PC-3 (cell line): ENCODE data around the gene ASAP3. TPM values are rescaled to one million over a fixed set of nuclear protein-coding genes. Genes with fewer than 3 reads are reported as not detected.
"Not testable (repeated sequence)": the region's sequence is repeated elsewhere in the genome, so short reads cannot be mapped to it uniquely, and the experiment has no call there.

ENCODE experiments used
- ATAC-seq: fragments of 200-7000 bp; cut with Tn5 transposase; 2 replicates; pipeline ENCODE4 v1.9.1; 2020; ENCODE audit warnings: mild to moderate bottlenecking, moderate library complexity
- BruUV-seq: library from RNA; stranded (reverse); fragments of 400-500 nt; replicated peaks from 2 replicates; lab custom pipeline; 2021; lab: Mats Ljungman, UMichigan
- CTCF ChIA-PET: fragments of 300-600 bp; sonication (Branson Sonifier 250); formaldehyde crosslinking; loops from one replicate; lab custom pipeline; 2022; ENCODE audit warnings: antibody characterized with exemption; lab: Charles Lee
- POLR2A ChIA-PET: fragments of 300-600 bp; sonication (Branson Sonifier 250); formaldehyde crosslinking; loops from one replicate; lab custom pipeline; 2022; ENCODE audit warnings: antibody characterized with exemption; ENCODE audit not compliant: unreplicated experiment; lab: Charles Lee
- DNase-seq: peaks from one replicate; pipeline ENCODE4 v3.0.0-alpha.2; 2015
- H2AFZ ChIP-seq: fragments of 300-600 bp; sonication (generic); 2 replicates; pipeline ENCODE4 v1.6.0; 2016; ENCODE audit warnings: antibody characterized with exemption, low read length
- H3F3A ChIP-seq: fragments of 300-600 bp; sonication (generic); one replicate; pipeline ENCODE4 v1.6.0; 2017; ENCODE audit warnings: antibody characterized with exemption, low read length, control low read depth, mild to moderate bottlenecking; ENCODE audit not compliant: unreplicated experiment
- H3K27ac ChIP-seq: fragments of 300-600 bp; sonication (generic); 2 replicates; pipeline ENCODE4 v1.5.1; 2016; ENCODE audit warnings: mild to moderate bottlenecking, low read length
- H3K27me3 ChIP-seq: fragments of 300-600 bp; sonication (generic); 2 replicates; pipeline ENCODE4 v1.6.1; 2016; ENCODE audit warnings: low read length, mixed read lengths
- H3K36me3 ChIP-seq: fragments of 300-600 bp; sonication (generic); 2 replicates; pipeline ENCODE4 v1.6.1; 2016; ENCODE audit warnings: low read depth, mixed run types, low read length, mixed read lengths
- H3K4me1 ChIP-seq: fragments of 300-600 bp; sonication (generic); 2 replicates; pipeline ENCODE4 v1.5.1; 2016; ENCODE audit warnings: low read length; ENCODE audit not compliant: insufficient read depth
- H3K4me2 ChIP-seq: fragments of 300-600 bp; sonication (generic); 2 replicates; pipeline ENCODE4 v1.6.0; 2016; ENCODE audit warnings: low read length
- H3K4me3 ChIP-seq: fragments of 300-600 bp; sonication (generic); 2 replicates; pipeline ENCODE4 v1.5.1; 2016; ENCODE audit warnings: mild to moderate bottlenecking, low read length, mixed read lengths
- H3K79me2 ChIP-seq: fragments of 300-600 bp; sonication (generic); 2 replicates; pipeline ENCODE4 v1.6.1; 2017; ENCODE audit warnings: low read length, mixed read lengths
- H3K9ac ChIP-seq: fragments of 300-600 bp; sonication (generic); 2 replicates; pipeline ENCODE4 v1.6.0; 2016; ENCODE audit warnings: mild to moderate bottlenecking, low read length
- H3K9me2 ChIP-seq: fragments of 300-600 bp; sonication (generic); replicated peaks from 2 replicates; pipeline ENCODE4 v1.6.1; 2016; ENCODE audit warnings: mixed run types, low read length, mixed read lengths
- H3K9me3 ChIP-seq: fragments of 300-600 bp; sonication (generic); 2 replicates; pipeline ENCODE4 v1.6.1; 2016; ENCODE audit warnings: low read length, mixed read lengths
- H4K20me1 ChIP-seq: fragments of 300-600 bp; sonication (generic); 2 replicates; pipeline ENCODE4 v1.6.1; 2016; ENCODE audit warnings: low read length, mixed read lengths
- EZH2 ChIP-seq: fragments of 300-600 bp; sonication (generic); IDR thresholded peaks from one replicate; pipeline ENCODE4 v1.6.1; 2017; ENCODE audit warnings: antibody characterized with exemption, mild to moderate bottlenecking, low read length; ENCODE audit not compliant: unreplicated experiment
- EZH2phosphoT487 ChIP-seq: fragments of 300-600 bp; sonication (generic); IDR thresholded peaks from 2 replicates; pipeline ENCODE4 v1.6.1; 2018; ENCODE audit warnings: mild to moderate bottlenecking, antibody characterized with exemption, low read length, borderline replicate concordance
- intact Hi-C: fragments of 100-400 bp; cut with micrococcal nuclease; formaldehyde crosslinking; loops from 2 replicates; pipeline ENCODE4 v1.9.0; 2023
- total RNA-seq: library from RNA; depleted of rRNA; stranded (reverse); fragments of >200 nt; gene quantifications from 2 replicates; pipeline ENCODE4 v1.2.3, GENCODE V29; 2014; rRNA removed
- TF ChIP-seq, protein P1 (sequence below): fragments of 300-600 bp; sonication (generic); conservative IDR thresholded peaks from 2 replicates; pipeline ENCODE4 v1.5.1; 2017; ENCODE audit warnings: antibody characterized with exemption, low read depth, mild to moderate bottlenecking, low read length

The ASAP3 gene
- total RNA-seq, 1 experiment from 2014 or later: 12.8 TPM

DNA sequence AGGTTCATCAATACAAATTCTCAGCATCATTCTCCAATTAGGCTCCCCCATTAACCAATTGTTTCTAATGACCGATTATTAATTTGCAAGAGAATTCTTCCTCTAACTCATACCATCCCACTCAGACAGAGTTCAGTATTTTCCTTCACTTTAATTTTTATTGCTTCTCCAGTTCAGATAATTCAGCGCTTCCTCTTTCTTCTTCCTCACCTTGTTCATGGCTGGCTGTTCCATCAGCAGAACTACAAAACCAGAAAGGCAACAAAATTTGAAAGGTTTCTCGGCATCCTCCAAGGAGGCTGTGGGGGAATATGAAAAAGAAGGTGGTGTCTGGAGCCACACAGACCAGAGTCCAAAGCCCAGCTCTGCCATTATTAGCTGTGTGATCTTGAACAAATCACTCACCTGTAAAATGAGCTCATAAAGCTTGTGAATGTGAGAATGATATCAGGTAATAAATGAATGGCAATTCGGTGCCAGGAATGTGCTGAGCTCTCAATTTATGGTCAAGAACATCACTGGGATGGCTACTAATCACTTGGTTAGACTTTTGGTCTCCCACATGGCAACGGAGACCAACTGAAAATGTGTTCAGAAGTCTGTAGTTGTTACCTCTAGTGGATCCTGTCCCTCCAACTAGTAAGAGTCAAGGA, 102.6 kb downstream of the ASAP3 start:
- Histone ChIP-seq H3F3A (no peaks in the 10 kb centered on the region), H3K4me2 (no peak overlapping the region), H3K4me3 (no peak overlapping the region), H3K9me3 (no peaks in the 10 kb centered on the region), H3K27me3 (no peaks in the 10 kb centered on the region), H3K4me1 (peaks cover 30% of the 10 kb centered on the region), H3K27ac (no peak overlapping the region), H2AFZ (no peak overlapping the region), H3K9ac (no peak overlapping the region), H3K9me2 (no peaks in the 10 kb centered on the region), H3K36me3 (no peaks in the 10 kb centered on the region), H4K20me1 (no peaks in the 10 kb centered on the region), H3K79me2 (no peaks in the 10 kb centered on the region)
- DNase-seq (no peak), ATAC-seq (no peak)
- ChIA-PET POLR2A (interaction anchor here (0.6 kb wide), 1 partner anchor 12 kb away, joined by 5 read pairs; the partner anchor contains the start of gene ZNF436), CTCF (no interaction called here)
- BruUV-seq: no TSS peak
- intact Hi-C loops: no loop called here
- no peak for TF ChIP-seq EZH2phosphoT487
- TF ChIP-seq, protein P1, sequence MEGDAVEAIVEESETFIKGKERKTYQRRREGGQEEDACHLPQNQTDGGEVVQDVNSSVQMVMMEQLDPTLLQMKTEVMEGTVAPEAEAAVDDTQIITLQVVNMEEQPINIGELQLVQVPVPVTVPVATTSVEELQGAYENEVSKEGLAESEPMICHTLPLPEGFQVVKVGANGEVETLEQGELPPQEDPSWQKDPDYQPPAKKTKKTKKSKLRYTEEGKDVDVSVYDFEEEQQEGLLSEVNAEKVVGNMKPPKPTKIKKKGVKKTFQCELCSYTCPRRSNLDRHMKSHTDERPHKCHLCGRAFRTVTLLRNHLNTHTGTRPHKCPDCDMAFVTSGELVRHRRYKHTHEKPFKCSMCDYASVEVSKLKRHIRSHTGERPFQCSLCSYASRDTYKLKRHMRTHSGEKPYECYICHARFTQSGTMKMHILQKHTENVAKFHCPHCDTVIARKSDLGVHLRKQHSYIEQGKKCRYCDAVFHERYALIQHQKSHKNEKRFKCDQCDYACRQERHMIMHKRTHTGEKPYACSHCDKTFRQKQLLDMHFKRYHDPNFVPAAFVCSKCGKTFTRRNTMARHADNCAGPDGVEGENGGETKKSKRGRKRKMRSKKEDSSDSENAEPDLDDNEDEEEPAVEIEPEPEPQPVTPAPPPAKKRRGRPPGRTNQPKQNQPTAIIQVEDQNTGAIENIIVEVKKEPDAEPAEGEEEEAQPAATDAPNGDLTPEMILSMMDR: no peak
- no peak for TF ChIP-seq EZH2

DNA sequence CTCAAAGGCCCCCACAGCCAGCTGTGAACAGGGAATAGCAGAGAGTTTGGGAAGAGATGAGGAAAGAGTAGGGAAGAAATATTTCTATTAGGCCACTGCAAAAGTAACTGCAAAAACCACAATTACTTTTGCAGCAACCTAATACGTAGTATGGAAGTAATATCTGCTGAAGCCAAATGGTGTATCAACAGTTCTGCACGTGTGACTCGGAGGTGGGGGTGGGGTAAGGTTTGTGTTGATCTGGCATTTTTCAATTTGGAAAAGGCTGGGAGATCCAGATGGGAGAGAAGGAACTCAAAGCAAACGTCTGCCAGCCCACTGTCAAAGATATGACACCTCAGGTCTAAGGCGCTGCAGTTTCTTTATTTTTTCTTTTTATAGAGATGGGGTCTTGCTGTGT, 103.3 kb downstream of the ASAP3 start:
- Histone ChIP-seq H3K36me3 (no peaks in the 10 kb centered on the region), H3K9ac (no peak overlapping the region), H3F3A (no peaks in the 10 kb centered on the region), H3K4me2 (no peak overlapping the region), H4K20me1 (no peaks in the 10 kb centered on the region), H3K27me3 (no peaks in the 10 kb centered on the region), H3K9me2 (no peaks in the 10 kb centered on the region), H3K79me2 (no peaks in the 10 kb centered on the region), H3K4me3 (no peak overlapping the region), H3K27ac (no peak overlapping the region), H3K9me3 (no peaks in the 10 kb centered on the region), H3K4me1 (peaks cover 30% of the 10 kb centered on the region), H2AFZ (no peak overlapping the region)
- intact Hi-C loops: no loop called here
- ChIA-PET POLR2A (no interaction called here), CTCF (no interaction called here)
- ATAC-seq (no peak), DNase-seq (no peak)
- TF ChIP-seq, protein P1: no peak
- TF ChIP-seq EZH2 (no peak), EZH2phosphoT487 (no peak)
- no TSS peak for BruUV-seq

DNA sequence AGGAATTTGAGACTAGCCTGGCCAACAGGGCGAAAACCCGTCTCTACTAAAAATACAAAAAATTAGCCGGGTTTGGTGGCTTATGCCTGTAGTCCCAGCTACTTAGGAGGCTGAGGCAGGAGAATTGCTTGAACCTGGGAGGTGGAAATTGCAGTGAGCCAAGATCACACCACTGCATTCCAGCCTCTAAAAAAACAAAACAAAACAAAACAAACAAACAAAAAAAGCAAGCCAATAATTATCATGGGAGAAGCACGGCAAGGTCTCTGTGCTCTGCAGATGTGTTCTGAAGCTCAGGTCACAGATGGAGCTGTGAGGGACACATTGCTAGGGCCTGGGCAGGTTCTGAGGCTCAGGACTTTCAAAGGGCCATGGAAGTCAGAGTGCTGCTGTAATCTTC, 103.7 kb downstream of the ASAP3 start:
- POLR2A ChIA-PET, ATAC-seq, H3F3A ChIP-seq, H3K36me3 ChIP-seq, H3K9me2 ChIP-seq, H3K79me2 ChIP-seq, H3K9ac ChIP-seq, H4K20me1 ChIP-seq, H3K4me3 ChIP-seq, H3K4me2 ChIP-seq, DNase-seq, H2AFZ ChIP-seq, H3K27ac ChIP-seq, H3K9me3 ChIP-seq, BruUV-seq, intact Hi-C loops, CTCF ChIA-PET, H3K27me3 ChIP-seq: not testable (repeated sequence)
- peaks cover 27% of the 10 kb centered on the region for H3K4me1 ChIP-seq

Other genes with a start within 250 kb of the ASAP3 start
- gene HNRNPR, start 139.9 kb downstream of the ASAP3 start, total RNA-seq: 141 and 193 TPM in 2 replicates
- 7.8 and 10.5 TPM in 2 replicates for gene ZNF436, start 114.3 kb downstream of the ASAP3 start, total RNA-seq
- 18.7 and 23.6 TPM in 2 replicates for gene TCEA3, start 59.4 kb downstream of the ASAP3 start, total RNA-seq
- gene E2F2, start 47.1 kb upstream of the ASAP3 start, total RNA-seq: 7.0 and 8.3 TPM in 2 replicates
- gene ID3, start 75.3 kb upstream of the ASAP3 start, total RNA-seq: 77.7 and 92.5 TPM in 2 replicates
- gene RPL11, start 207.6 kb upstream of the ASAP3 start, total RNA-seq: 1,031 and 1,441 TPM in 2 replicates